GM18868 (cell line): ENCODE results near the gene AHRR.

Source experiments
- ATAC-seq: cut with Tn5 transposase; IDR thresholded peaks from one replicate; pipeline ENCODE4 v1.9.1; 2021; ENCODE audit warnings: mild to moderate bottlenecking, moderate library complexity; ENCODE audit not compliant: unreplicated experiment

Gene AHRR

DNA sequence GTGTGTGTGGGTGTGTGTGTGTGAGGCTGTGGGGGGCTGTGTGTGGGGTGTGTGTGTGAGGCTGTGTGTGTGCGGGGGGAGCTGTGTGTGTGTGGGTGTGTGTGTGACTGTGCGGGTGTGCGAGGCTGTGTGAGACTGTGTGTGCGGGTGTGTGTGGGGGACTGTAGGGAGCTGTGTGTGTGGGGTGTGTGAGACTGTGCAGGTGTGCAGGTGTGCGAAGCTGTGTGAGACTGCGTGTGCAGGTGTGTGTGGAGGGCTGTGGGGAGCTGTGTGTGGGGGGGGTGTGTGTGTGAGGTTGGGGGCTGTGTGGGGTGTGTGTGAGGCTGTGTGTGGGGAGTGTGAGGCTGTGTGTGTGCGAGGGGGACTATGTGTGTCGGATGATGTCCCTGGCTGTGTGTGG is 23.2 kb downstream of the AHRR start:
- no peak for ATAC-seq

DNA sequence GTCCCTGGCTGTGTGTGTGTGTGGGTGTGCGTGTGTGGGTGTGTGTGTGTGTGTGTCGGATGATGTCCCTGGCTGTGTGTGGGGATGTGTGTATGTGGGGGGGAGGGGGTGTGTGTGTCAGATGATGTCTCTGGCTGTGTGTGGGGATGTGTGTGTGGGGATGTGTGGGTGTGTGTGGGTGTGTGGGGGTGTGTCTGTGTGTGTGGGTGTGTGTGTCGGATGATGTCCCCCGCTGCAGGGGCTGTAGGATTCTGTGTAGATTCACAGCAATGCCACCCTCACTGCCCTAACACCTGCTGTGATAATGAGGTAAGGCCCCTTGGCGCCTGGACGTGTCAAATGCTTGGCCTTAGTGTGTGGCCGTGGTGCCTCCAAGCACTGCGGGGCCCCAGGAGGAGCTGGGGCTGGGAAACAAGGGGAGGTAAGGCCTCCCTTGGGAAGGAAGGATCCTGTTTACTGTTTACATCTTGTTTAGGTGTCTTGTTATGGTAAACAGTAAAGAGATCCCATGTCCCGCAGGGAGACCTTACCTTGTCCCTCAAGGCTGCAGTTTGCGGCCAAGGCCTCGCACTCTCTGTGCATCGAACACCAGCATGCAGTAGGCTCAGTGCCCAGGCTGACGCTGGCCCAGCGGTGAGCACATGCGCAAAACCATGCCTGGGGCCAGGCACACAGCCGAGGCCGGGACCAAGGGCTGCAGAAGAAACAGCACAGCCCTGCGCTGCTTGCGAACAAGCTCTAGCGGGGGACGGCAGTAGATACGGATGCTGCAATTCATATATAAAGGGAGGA is 24.1 kb downstream of the AHRR start:
- ATAC-seq: no peak

DNA sequence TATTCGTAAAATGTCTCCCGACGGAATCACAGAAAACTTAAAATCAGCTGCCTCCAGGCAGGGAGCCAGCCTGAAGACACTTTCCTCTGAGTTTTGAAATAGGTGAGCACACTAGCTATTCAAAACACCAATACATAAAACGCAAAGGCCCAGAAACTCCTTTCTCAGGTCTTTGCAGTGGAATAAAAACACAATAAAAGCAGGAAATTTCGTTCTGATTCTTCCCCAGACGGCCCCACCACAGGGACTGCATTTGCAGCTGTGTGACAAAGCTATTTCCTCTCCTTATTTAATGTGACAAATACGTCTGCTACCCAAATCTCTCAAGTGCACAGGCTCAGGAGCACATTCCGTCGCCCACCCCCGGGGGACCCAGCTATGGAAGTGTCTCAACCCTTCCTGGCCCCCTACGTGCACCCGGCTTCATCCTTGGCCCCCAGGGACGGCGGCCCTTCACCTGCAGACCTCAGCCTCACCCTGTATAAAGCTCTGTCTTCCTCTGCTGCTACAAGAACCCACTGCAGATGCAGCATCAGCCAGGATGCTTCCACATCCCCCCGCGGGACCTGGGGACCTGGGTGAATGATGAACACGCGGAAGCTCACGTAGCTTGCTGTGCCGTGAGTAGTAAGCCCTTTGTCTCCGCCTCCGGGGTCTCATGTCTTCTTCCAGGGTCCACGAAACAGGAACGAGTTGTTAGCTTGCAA is 24.9 kb downstream of the AHRR start:
- no peak for ATAC-seq

DNA sequence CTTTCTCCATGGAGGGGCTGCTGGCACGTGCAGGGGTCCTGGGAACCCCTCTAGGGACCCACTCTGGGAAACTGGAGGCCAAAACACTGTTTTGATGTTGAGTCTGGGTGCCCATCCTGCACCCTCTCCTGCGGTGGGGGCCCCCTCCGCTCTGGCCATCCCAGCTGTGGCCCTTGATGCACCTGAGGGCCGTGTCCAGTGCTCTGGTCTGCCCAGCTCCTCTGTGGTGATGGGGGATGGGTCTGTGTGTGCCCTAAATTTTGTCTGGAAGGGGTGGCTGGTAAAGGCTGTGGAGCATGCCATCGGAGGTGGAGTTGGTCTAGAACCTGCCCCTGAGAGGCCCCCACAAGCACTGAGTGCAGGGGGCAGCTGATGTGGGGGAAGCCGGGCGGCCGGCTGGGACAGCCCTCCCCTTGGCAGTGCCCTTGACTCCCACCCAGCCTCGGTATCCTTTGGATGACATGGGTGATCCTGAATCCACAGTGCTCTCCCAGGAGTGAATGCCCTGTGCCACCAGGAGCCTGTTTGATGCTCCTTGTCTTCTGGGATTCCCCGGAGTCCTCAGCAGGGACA is 26.3 kb downstream of the AHRR start:
- ATAC-seq: no peak

DNA sequence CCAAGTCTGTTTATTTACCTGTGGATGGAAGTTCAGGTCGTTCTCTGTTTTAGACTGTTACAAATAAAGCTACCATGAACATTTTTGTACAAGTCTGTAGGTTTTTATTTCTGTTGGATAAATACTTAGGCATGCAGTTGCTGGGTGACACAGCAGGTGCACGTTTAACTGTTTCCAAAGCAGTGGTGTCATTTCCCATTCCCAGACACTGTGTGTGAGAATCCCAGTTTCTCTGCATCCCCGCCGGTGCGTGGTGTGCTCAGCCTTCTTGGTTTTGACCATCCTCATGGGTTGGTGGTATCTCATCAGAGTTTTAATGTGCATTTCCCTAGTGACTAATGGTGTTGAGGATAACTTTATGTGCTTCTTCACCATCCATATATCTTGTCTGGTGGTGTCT is 27.2 kb downstream of the AHRR start:
- ATAC-seq: no peak

DNA sequence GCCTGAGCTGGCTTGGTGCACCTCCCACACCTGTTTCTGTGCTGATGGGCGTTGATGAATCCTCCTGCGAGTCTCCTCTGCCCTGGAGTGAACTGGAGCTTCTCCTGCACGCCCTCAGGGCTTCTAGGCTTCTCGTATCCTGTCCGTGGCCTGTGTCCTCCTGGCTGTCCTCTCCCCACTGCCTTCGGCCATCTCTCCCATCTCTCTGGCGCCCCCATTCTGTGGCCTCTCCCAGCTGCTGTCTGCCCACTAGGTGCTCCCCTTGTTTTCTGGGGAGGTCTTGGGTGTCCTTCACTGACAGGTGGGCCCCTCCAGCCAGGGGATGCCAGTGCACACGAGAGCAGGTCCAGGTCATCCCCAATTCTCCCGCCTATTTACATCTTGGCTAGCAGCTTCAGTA is 28.8 kb downstream of the AHRR start:
- no peak for ATAC-seq

DNA sequence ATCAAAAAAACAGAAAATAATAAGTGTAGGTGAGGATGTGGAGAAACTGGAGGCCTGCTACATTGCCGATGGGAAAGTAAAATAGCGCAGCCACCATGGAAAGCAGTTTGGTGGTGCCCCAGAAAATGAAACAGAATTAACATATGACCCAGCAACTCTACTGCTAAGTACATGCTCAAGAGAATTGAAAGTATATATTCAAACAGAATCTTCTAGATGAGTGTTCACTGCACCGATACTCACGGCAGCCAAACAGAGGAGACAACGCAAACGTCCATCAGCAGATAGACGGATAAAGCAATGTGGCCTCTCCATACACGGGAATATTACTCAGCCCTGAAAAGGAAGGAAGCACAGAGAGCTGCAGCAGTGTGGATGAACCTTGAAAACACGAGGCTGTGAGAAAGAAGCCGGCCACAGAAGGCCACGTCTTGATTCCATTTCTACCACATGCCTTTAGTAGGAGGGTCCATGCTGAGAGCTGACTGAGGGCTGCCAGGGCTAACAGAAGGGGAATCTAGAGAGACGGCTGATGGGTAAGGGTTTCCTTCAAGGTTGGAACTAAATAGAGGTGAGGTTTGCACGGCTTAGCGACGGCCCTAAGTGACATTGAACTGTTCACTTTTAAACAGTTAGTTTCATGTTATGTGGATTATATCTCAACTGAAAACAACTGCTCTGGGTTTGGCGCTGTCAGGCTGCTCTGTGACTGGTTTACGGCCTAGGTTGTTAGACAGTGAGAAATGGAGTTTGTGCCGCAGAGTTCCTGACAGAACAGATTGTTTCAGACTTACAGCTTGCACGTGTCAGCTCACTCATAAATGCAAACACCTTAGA is 29.8 kb downstream of the AHRR start:
- ATAC-seq: no peak

DNA sequence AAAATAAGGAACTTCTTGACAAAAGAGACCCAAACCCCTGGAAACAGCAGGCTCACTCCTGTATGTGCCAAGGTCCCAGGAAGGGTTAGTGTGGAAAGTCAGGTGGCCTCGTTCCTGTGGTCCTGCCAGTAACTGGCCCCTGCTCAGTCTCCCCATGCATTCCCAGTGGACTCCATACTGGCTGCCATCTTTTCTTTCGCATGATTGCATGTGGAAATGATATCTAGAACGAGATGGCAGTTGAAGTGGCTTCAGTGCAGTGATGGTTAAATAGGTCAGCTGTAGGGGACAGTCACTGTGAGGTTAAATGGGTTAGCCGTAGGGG is 30.4 kb downstream of the AHRR start:
- ATAC-seq: no peak

DNA sequence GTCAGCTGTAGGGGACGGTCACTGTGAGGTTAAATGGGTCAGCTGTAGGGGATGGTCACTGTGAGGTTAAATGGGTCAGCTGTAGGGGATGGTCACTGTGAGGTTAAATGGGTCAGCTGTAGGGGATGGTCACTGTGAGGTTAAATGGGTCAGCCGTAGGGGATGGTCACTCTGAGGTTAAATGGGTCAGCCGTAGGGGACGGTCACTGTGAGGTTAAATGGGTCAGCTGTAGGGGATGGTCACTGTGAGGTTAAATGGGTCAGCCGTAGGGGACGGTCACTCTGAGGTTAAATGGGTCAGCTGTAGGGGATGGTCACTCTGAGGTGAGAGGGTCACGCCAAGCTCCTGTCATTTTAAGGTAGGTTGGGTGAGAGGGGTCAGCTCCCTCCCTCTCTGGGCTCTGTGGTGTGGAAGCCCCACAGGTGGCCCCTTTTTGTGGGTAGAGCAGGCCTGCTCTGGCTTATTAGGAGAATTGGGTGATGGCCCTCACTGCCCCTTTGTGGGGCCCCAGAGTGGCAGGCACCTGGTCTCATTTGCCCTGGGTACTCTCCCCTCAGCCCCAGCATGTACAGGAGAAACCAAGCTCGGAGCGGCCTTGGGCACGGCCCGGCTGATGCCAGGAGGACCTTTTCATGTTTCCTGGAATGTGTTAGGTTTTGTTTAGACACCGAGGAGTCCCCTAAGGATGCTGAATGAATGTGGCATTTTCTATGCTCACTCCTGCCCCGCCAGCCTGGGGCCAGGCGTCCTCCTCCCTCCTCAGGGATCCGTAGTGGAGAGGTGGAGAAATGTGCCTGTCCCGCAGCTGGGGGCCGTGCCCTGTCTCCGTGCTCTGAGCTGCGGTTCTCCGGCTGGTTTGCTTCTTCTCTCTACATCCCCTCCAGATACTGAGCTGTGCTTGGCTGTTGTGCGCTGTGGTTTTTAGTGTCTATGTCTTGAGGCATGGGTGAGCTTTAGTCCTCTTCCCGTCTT is 31.4 kb downstream of the AHRR start:
- no peak for ATAC-seq

DNA sequence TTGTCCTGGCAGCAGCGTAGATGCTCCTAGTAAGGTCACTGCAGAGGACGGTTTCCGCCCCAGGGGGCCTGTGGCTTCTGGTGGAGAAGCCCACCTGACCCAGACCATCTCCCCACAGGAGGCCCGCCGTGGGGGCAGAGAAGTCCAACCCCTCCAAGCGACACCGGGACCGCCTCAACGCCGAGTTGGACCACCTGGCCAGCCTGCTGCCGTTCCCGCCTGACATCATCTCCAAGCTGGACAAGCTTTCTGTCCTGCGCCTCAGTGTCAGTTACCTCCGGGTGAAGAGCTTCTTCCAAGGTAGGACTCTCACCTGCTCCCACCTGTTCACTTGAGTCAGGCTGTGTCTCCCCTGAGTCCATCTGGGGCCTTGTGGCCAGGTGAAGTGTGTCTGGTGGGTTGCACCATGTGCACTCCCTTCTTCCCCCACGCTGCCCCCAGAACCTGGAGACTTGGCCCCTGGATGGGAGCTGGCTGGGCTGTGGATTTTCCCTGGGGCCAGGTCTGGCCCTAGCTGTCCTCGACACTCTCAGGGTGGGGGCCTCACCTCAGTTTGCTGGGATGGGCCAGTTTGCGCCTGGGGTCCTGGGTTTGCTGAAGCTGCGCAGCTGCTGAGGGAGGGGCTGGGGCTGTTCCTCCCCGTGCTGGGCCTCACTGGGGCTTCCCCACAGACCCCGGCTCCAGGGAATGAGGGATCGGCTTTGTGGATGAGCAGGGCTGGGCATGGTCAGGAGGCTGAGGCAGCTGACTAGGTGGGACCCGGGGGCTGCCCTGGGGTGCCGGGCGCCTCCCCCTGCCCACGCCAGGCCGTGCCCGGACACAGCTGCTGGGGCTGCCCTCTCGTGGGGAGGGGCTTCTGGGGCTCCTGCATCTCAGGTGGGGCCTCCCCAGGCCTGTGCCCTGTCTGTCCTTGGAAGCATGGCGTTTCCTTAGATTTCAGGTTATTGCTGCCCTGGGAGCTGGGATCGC is 32.4 kb downstream of the AHRR start:
- ATAC-seq: no peak

DNA sequence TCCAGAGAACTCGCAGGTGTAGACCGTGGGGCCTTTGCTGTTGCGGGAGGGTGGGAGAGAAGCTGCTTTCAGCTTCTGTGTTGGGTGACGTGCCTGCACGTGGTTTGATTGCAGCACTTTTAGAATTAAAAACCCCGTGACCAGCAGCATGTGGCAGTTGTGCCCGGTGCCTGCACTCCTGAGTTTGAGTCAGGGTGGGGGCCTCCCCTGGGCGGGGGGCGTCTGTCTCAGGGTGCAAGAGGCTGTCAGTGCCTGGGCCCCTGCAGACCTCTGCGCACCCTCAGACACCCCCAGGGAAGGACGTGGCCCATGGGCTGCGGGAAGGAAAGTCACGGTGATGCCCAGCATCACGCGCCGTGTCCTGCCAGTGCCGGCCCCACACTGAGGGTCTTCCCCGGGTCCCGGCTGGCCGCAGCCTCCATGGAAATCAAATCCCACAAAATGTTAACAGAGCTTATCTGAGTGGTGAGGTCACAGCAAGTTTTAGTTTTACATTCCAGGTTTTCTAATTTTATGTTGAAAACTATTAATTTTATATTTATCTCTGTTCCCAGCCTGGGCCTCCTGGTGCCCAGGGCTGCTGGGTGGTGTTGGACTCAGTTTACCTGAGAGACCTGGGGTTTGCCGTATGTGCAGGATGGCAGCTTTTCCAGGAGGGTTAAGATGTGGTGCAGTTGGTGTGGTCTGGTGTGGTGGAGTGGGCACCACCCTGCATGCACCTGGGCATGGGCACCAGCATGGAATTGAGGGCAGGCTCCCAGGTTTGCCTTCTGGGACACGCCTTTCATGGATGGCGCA is 33.3 kb downstream of the AHRR start:
- no peak for ATAC-seq

DNA sequence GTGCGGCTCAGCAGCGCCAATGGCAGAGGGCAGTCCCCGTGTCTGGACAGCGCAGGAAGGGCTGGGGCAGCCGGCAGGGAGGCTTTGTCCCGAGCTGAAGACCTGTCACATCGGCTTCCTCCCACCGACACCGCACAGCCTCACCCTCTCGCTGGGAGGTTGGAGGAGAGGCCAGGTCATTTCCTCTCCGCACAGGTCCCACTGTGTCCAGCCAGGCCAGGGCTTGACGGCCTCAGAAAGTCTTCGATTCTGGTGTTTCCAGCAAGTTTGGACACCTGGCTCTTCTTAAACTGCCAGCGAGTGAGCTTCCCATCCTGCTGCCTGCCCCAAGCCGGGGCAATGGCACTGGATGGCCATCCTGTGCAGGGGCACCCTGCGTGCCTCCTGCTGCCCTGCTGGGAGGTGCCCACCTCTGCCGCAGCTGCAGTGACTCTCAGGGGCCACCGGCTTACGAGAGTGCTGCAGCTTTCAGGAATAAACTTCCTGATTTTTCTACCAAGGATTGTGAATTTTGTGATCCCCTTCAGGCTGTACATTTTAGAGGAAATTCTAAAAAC is 33.9 kb downstream of the AHRR start:
- ATAC-seq: no peak

DNA sequence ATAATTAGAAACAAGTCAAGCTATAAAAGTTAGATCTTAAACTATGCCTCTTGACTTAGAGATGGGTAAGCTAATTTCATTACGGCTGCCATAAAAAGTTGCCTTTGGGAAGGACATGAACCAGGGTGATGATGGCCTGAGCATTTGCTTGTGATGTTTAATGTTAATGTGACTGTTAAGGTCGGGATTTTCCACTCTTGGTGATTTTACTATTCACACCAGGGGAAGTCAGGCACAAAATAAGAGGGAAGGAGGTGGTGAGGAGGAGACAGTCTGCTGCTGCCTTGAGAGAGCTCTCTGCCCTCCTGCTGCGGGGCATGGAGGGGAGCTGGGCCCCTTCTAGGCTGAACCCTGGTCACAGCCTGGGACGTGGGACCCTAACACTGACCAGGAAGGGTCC is 34.4 kb downstream of the AHRR start:
- ATAC-seq: no peak

DNA sequence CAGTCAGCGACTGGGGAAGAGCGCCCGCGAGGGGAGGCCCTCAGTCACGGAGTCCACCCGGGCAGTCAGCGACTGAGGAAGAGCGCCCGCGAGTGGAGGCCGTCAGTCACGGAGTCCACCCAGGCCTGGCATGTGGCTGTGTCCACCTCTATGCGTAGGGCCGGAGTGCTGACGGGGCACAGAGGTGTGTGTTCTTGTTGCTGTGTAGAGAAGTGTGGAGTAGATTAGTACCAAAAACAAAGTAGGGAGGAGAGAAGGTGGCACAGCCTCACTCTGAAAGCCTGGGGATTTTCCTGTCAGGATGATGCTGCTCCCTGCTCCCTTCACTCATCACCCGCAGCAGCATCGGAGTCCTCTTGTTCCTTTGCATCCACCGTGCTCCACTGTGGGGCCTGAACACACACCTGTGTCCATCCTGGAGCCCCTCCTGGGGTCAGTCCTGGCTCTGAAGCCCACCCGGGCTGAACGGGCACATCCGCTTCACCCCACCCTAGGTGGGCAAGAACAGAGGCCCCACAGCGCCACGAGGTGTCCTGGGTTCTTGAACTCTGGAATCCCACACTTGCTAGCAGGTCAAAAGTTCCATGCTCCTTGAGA is 37.9 kb downstream of the AHRR start:
- no peak for ATAC-seq

DNA sequence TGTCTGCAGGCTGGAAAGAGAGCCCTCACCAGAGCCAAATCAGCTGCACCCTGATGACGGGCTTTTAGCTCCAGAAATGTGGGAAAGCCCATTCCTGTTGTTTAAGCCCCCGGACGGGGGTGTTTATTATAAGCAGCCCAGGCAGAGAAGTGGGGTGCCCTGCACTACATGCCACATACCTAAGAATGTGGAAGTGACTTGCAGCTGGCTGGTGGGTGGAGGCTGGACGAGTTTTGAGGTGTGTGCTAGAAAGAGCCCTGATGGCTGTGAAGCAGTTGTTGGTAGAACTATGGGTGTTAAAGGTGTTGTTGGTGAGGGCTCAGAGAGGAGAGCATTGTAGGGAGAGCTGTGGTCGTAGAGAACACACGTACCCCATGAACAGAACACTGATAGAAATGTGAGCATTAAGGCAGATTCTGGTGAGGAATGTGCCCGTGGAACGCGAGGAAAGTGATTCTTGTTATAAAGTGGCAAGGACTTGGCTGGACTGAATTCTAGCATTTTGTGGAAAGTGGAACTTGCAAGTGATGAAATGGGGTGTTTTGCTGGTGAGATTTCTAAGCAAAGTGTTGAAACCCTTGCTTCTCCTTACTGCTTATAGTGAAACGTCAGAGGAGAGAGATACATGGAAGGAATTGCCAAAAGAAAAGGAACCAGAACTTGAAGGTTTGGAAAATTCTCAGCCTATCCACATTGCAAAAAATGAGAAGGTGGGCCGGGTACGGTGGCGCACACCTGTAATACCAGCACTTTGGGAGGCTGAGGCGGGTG is 38.9 kb downstream of the AHRR start:
- ATAC-seq: no peak

DNA sequence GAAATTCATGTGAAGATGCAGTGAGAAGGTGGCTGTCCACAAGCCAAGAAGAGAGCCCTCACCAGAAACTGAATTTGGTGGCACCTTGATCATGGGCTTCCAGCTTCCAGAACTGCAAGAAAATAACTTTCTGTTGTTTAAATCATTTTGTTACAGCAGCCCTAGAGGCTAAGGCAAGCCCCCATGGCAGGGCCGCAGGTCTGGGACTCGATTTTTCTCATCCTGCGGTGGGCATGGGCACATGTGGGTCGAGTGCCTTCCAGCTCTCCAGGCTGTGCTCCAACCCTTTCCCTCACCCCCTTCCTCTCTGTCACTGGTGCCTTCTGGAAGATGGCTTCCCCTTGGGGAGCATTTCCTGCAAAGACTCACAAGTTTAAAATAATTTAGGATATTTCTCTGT is 40.7 kb downstream of the AHRR start:
- no peak for ATAC-seq
